ENCODE measurements around the gene LRRC72. TPM values are rescaled to one million over a fixed set of nuclear protein-coding genes. Genes with fewer than 3 reads are reported as not detected.

LRRC72 gene
- total RNA-seq, 1 experiment from 2014 or later = not detected

DNA sequence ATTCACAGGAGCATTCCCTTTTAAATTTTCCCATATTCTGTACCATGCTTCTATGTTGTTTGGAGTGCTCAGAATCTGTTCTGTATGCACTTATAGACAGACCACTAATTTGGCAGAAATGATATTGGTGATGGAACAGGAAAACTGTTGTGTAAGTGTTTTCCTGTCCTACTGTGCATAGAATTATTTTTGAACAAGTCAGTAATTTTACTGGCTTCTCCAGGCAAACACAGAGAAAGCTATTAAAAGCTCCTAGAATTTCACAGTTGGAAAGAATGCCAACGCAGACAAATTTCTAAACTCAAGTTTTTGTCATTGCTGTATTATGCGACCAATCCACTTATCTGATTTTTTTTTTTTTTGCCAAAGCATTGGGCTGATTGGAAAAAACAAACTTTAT is 63.3 kb downstream of the LRRC72 start:
- H2BK20ac ChIP-seq (ENCODE audit: low read depth, low read length, poor library complexity, severe bottlenecking) = no peak overlapping the region
- no CpG with 5 or more reads among the region's 2 CpGs for WGBS (ENCODE audit: extremely low coverage, insufficient read length, low lambda C conversion rate)
- Mint-ChIP-seq H3K4me3 (no peak overlapping the region), H3K27ac (no peak overlapping the region), H3K36me3 (ENCODE audit: insufficient read depth in 1 of 3, low read depth in 3 of 3) (peaks cover 0 to 2% (median 0%) of the 10 kb centered on the region in 3 experiments; a peak in 2 of 7 replicates), H3K9me3 (no peaks in the 10 kb centered on the region), H3K4me1 (peaks cover 6 to 13% of the 10 kb centered on the region in 2 experiments; a peak in 3 of 4 replicates), H3K27me3 (ENCODE audit: low read depth) (peaks cover 3% of the 10 kb centered on the region; the same call in 1 of the 2 replicates)
- H2BK120ac ChIP-seq (ENCODE audit: low read depth, low read length, poor library complexity, severe bottlenecking) = no peak overlapping the region
- no peaks in the 10 kb centered on the region for H4K20me1 ChIP-seq (ENCODE audit: control insufficient read depth, insufficient read depth, insufficient read length)
- no peak overlapping the region for H4K8ac ChIP-seq (replicated peaks; ENCODE audit: insufficient read length, low read depth, low read length)
- H3K27me3 ChIP-seq (ENCODE audit: insufficient read depth, low read length) = no peaks in the 10 kb centered on the region
- TF ChIP-seq, protein P1, sequence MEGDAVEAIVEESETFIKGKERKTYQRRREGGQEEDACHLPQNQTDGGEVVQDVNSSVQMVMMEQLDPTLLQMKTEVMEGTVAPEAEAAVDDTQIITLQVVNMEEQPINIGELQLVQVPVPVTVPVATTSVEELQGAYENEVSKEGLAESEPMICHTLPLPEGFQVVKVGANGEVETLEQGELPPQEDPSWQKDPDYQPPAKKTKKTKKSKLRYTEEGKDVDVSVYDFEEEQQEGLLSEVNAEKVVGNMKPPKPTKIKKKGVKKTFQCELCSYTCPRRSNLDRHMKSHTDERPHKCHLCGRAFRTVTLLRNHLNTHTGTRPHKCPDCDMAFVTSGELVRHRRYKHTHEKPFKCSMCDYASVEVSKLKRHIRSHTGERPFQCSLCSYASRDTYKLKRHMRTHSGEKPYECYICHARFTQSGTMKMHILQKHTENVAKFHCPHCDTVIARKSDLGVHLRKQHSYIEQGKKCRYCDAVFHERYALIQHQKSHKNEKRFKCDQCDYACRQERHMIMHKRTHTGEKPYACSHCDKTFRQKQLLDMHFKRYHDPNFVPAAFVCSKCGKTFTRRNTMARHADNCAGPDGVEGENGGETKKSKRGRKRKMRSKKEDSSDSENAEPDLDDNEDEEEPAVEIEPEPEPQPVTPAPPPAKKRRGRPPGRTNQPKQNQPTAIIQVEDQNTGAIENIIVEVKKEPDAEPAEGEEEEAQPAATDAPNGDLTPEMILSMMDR (conservative IDR thresholded peaks at IDR 0.05) = no peak
- H2AK5ac ChIP-seq (ENCODE audit: insufficient read length, low read length) = no peak overlapping the region
- no peak overlapping the region for H3T11ph ChIP-seq (ENCODE audit: low read length)
- no peak for DNase-seq
- H3K79me1 ChIP-seq (ENCODE audit: insufficient read depth, low read depth, low read length, poor library complexity, severe bottlenecking) = no peaks in the 10 kb centered on the region
- H3K27ac ChIP-seq (ENCODE audit: insufficient read length, low read depth, low read length) = no peak overlapping the region
- H3K56ac ChIP-seq (ENCODE audit: insufficient read length, low read depth, low read length) = no peak overlapping the region
- no peak overlapping the region for H3K18ac ChIP-seq (ENCODE audit: insufficient read length, low read depth, low read length)
- H3K4me2 ChIP-seq (ENCODE audit: insufficient read depth, insufficient read length, low read length) = no peak overlapping the region
- H3K9ac ChIP-seq (ENCODE audit: extremely low read depth, insufficient read length, low read length) = no peak overlapping the region
- H2BK5ac ChIP-seq (ENCODE audit: insufficient read length, low read length) = no peak overlapping the region
- no peak overlapping the region for H4K5ac ChIP-seq (ENCODE audit: insufficient read length, low read depth, low read length)
- no peak overlapping the region for H2BK15ac ChIP-seq (ENCODE audit: low read depth, low read length)
- H3K14ac ChIP-seq (ENCODE audit: insufficient read depth, low read length) = no peak overlapping the region
- H3K4ac ChIP-seq (ENCODE audit: low read depth, low read length) = no peak overlapping the region
- H3K23ac ChIP-seq (ENCODE audit: insufficient read length, low read depth, low read length) = no peak overlapping the region
- H3K23me2 ChIP-seq (ENCODE audit: insufficient read length, low read depth, low read length, poor library complexity, severe bottlenecking) = no peaks in the 10 kb centered on the region
- H2AFZ ChIP-seq (ENCODE audit: low read length) = no peak overlapping the region
- H3K9me3 ChIP-seq (ENCODE audit: control insufficient read depth, low read depth, low read length) = no peaks in the 10 kb centered on the region
- no peak overlapping the region for H2BK12ac ChIP-seq (ENCODE audit: insufficient read length, low read depth, low read length)
- H3K79me2 ChIP-seq (ENCODE audit: insufficient read depth, low read length) = no peaks in the 10 kb centered on the region
- H4K91ac ChIP-seq (ENCODE audit: insufficient read length, low read depth, low read length) = no peak overlapping the region
- H3K4me1 ChIP-seq (ENCODE audit: insufficient read depth, low read length) = peaks cover 2% of the 10 kb centered on the region; the same call in 1 of the 2 replicates
